ENCODE measurements around the gene CD180. TPM values are rescaled to one million over a fixed set of nuclear protein-coding genes. Genes with fewer than 3 reads are reported as not detected.

CD180 gene
- 0.49 TPM for total RNA-seq

DNA sequence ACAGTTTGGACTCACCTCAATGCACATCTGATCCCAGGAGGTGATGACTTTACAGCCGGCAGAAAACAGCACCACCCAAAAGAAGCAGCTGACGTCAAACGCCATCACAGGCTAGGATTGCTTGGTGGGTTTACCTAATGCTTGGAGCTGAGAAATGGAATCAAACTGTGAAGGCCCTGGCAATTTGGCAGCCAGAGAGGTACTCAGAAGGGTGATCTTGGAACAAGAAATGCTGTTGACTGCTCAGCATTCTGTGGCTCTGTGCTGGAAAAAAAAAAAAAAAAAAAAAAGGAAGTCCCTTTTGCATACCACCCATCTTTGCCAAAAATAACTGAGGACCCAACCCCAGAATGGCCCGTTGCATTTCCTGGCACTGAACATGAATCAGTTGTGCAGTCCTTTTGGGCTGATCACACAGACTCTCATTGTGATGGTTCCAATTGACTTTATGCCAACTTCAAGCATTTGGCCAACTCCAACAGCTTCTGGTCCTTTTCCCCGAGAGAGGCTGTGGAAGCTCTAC is at the start of gene CD180:
TSS of gene CD180 (minus strand) at position 263 of the 523 bp plus-strand sequence. CDS start at position 105, 158 bp downstream.

